Caco-2 (cell line): ENCODE results near the gene UTY. TPM values are rescaled to one million over a fixed set of nuclear protein-coding genes. Genes with fewer than 3 reads are reported as not detected.

ENCODE experiments used
- BruUV-seq: library from RNA; stranded (reverse); fragments of 400-500 nt; replicated peaks from 2 replicates; lab custom pipeline; 2021; lab: Mats Ljungman, UMichigan
- CTCF ChIA-PET: fragments of 300-600 bp; sonication (Branson Sonifier 250); formaldehyde crosslinking; loops from one replicate; lab custom pipeline; 2022; ENCODE audit warnings: antibody characterized with exemption; lab: Charles Lee
- POLR2A ChIA-PET: fragments of 300-600 bp; sonication (Branson Sonifier 250); formaldehyde crosslinking; loops from one replicate; lab custom pipeline; 2022; ENCODE audit warnings: antibody characterized with exemption; lab: Charles Lee
- DNase-seq, 2 experiments: peaks; one replicate each; pipeline versions ENCODE4 v3.0.0 to v3.0.0-alpha.2; 2020 to 2022
- H3K27me3 ChIP-seq: replicated peaks from 2 replicates; pipeline ENCODE4 v1.6.0; 2011; ENCODE audit warnings: low read length; ENCODE audit not compliant: control insufficient read depth, insufficient read depth
- H3K36me3 ChIP-seq: 2 replicates; pipeline ENCODE4 v1.5.1; 2011; ENCODE audit warnings: low read length; ENCODE audit not compliant: control insufficient read depth, insufficient read depth
- H3K4me1 ChIP-seq: fragments of 250-450 bp; sonication (Bioruptor Pico); 2 replicates; pipeline ENCODE4 v1.5.1; 2020; ENCODE audit warnings: mild to moderate bottlenecking
- H3K4me3 ChIP-seq: 2 replicates; pipeline ENCODE4 v1.5.1; 2011; ENCODE audit warnings: low read depth, mild to moderate bottlenecking, control low read depth, low read length
- H3K9me3 ChIP-seq: fragments of 250-450 bp; sonication (Bioruptor Pico); 2 replicates; pipeline ENCODE4 v1.5.1; 2020; ENCODE audit warnings: mild to moderate bottlenecking, moderate library complexity
- H3K27ac Mint-ChIP-seq: one replicate; pipeline ENCODE4 v1.8.0; 2022; ENCODE audit warnings: mixed read lengths; ENCODE audit not compliant: unreplicated experiment
- H3K27me3 Mint-ChIP-seq: one replicate; pipeline ENCODE4 v1.8.0; 2022; ENCODE audit warnings: mixed read lengths; ENCODE audit not compliant: insufficient read depth, unreplicated experiment
- H3K36me3 Mint-ChIP-seq: one replicate; pipeline ENCODE4 v1.8.0; 2022; ENCODE audit warnings: mild to moderate bottlenecking, mixed read lengths; ENCODE audit not compliant: insufficient read depth, unreplicated experiment
- H3K4me1 Mint-ChIP-seq: one replicate; pipeline ENCODE4 v1.8.0; 2022; ENCODE audit warnings: low read depth, mixed read lengths; ENCODE audit not compliant: unreplicated experiment
- H3K4me3 Mint-ChIP-seq: one replicate; pipeline ENCODE4 v1.8.0; 2022; ENCODE audit warnings: mild to moderate bottlenecking, moderate library complexity, mixed read lengths; ENCODE audit not compliant: unreplicated experiment
- H3K9me3 Mint-ChIP-seq: one replicate; pipeline ENCODE4 v1.8.0; 2022; ENCODE audit warnings: mixed read lengths; ENCODE audit not compliant: unreplicated experiment
- CTCF ChIP-seq, 2 experiments: fragments of 200-600 bp in 1 of 2; IDR thresholded peaks; 1 replicate in 1 of 2; 2 replicates in 1 of 2; pipeline versions ENCODE4 v1.5.1 to v1.8.0; 2011 to 2022; ENCODE audit warnings: antibody characterized with exemption in 1 of 2, control low read depth in 1 of 2, inconsistent platforms in 1 of 2, low read depth in 1 of 2, low read length in 1 of 2, mild to moderate bottlenecking in 1 of 2, moderate library complexity in 1 of 2; ENCODE audit not compliant: insufficient read depth in 1 of 2, severe bottlenecking in 1 of 2, unreplicated experiment in 1 of 2
- intact Hi-C: fragments of 100-400 bp; cut with micrococcal nuclease; formaldehyde crosslinking; loops from one replicate; pipeline ENCODE4 v1.10.0; 2022; ENCODE audit not compliant: unreplicated experiment
- total RNA-seq: library from RNA; stranded (reverse); gene quantifications from 2 replicates; pipeline ENCODE4 v1.2.3, GENCODE V29; 2022

Gene UTY
- total RNA-seq, 1 experiment from 2014 or later: not detected

- Histone ChIP-seq H3K4me3 (no peak overlapping the region), H3K4me1 (no peaks in the 10 kb centered on the region), H3K36me3 (no peaks in the 10 kb centered on the region), H3K9me3 (no peaks in the 10 kb centered on the region), H3K27me3 (no peaks in the 10 kb centered on the region)
- POLR2A ChIA-PET: no interaction called here
- TF ChIP-seq CTCF (IDR thresholded peaks at IDR 0.05; ENCODE audit: insufficient read depth in 1 of 2, low read depth in 1 of 2, low read length in 1 of 2, severe bottlenecking in 1 of 2, unreplicated experiment in 1 of 2): no peak
- H3K9me3 Mint-ChIP-seq: no peaks in the 10 kb centered on the region
- intact Hi-C loops: no loop called here
- H3K4me3 Mint-ChIP-seq: no peak overlapping the region
- DNase-seq: no peak
- no TSS peak for BruUV-seq
- no peaks in the 10 kb centered on the region for H3K4me1 Mint-ChIP-seq
- no peaks in the 10 kb centered on the region for H3K27me3 Mint-ChIP-seq
- no peaks in the 10 kb centered on the region for H3K36me3 Mint-ChIP-seq
- CTCF ChIA-PET: no interaction called here
- no peak overlapping the region for H3K27ac Mint-ChIP-seq
Measured at GRCh38 chrY:13479121-13479711, 617 bp downstream of the UTY start.

GRCh38 chrY:13478126-13478785 lies 1.6 kb downstream of the UTY start:
- H3K4me1 Mint-ChIP-seq: no peaks in the 10 kb centered on the region
- no peak for DNase-seq
- Histone ChIP-seq H3K4me1 (no peaks in the 10 kb centered on the region), H3K36me3 (no peaks in the 10 kb centered on the region), H3K9me3 (no peaks in the 10 kb centered on the region), H3K4me3 (no peak overlapping the region), H3K27me3 (no peaks in the 10 kb centered on the region)
- H3K9me3 Mint-ChIP-seq: no peaks in the 10 kb centered on the region
- H3K36me3 Mint-ChIP-seq: no peaks in the 10 kb centered on the region
- no peaks in the 10 kb centered on the region for H3K27me3 Mint-ChIP-seq
- no peak overlapping the region for H3K4me3 Mint-ChIP-seq
- no peak for TF ChIP-seq CTCF (IDR thresholded peaks at IDR 0.05; ENCODE audit: insufficient read depth in 1 of 2, low read depth in 1 of 2, low read length in 1 of 2, severe bottlenecking in 1 of 2, unreplicated experiment in 1 of 2)
- H3K27ac Mint-ChIP-seq: no peak overlapping the region
- ChIA-PET POLR2A (no interaction called here), CTCF (no interaction called here)
- intact Hi-C loops: no loop called here
- no TSS peak for BruUV-seq

GRCh38 chrY:13474997-13475396 lies 4.8 kb downstream of the UTY start:
- Histone ChIP-seq H3K9me3 (no peaks in the 10 kb centered on the region), H3K4me1 (no peaks in the 10 kb centered on the region), H3K4me3 (no peak overlapping the region), H3K36me3 (no peaks in the 10 kb centered on the region), H3K27me3 (no peaks in the 10 kb centered on the region)
- BruUV-seq: no TSS peak
- Mint-ChIP-seq H3K27ac (no peak overlapping the region), H3K4me1 (no peaks in the 10 kb centered on the region), H3K36me3 (no peaks in the 10 kb centered on the region), H3K9me3 (no peaks in the 10 kb centered on the region), H3K4me3 (no peak overlapping the region), H3K27me3 (no peaks in the 10 kb centered on the region)
- no peak for TF ChIP-seq CTCF (IDR thresholded peaks at IDR 0.05; ENCODE audit: insufficient read depth in 1 of 2, low read depth in 1 of 2, low read length in 1 of 2, severe bottlenecking in 1 of 2, unreplicated experiment in 1 of 2)
- intact Hi-C loops: no loop called here
- POLR2A ChIA-PET: no interaction called here
- CTCF ChIA-PET: no interaction called here
- no peak for DNase-seq
